ENCODE results near the gene ERMAP.

Gene ERMAP

DNA sequence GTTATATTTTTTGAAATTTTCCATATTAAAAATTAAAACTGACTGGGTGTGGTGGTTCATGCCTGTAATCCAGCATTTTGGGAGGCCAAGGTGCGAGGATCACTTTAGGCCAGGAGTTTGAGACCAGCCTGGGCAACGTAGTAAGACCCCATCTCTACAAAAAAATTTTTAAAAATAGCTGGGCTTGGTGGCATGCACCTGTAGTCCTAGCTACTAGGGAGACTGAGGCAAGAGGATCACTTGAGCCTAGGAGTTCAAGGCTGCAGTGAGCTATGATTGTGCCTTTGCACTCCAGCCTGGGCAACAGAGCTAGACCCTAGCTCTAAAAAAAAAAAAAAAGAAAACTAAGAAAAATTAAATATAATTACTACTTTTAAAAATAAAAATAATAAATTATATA is 4.8 kb downstream of the ERMAP start:
- H3K4me3 ChIP-seq (replicated peaks; ENCODE audit: low read depth, low read length): no peak overlapping the region
- DNase-seq (ENCODE audit: low read depth): no peak
- TF ChIP-seq CTCF (IDR thresholded peaks at IDR 0.05; ENCODE audit: low read length, missing control alignments): no peak

- no peak for TF ChIP-seq CTCF (IDR thresholded peaks at IDR 0.05; ENCODE audit: low read length, missing control alignments)
- peak; percentile 55 for DNase-seq (ENCODE audit: low read depth)
Observed at GRCh38 chr1:42822800-42823392, 6.0 kb downstream of the ERMAP start.

GRCh38 chr1:42824481-42825035 is 7.6 kb downstream of the ERMAP start:
- no peak for TF ChIP-seq CTCF (IDR thresholded peaks at IDR 0.05; ENCODE audit: low read length, missing control alignments)
- no peak for DNase-seq (ENCODE audit: low read depth)
- H3K4me3 ChIP-seq (replicated peaks; ENCODE audit: low read depth, low read length): no peak overlapping the region

More at GRCh38 chr1:42822800-42823392, 6.0 kb downstream of the ERMAP start:
- H3K4me3 ChIP-seq (replicated peaks; ENCODE audit: low read depth, low read length): no peak overlapping the region

- no peak for TF ChIP-seq CTCF (IDR thresholded peaks at IDR 0.05; ENCODE audit: low read length, missing control alignments)
- no peak for DNase-seq (ENCODE audit: low read depth)
- no peak overlapping the region for H3K4me3 ChIP-seq (replicated peaks; ENCODE audit: low read depth, low read length)
Observed at GRCh38 chr1:42825036-42825851, 8.3 kb downstream of the ERMAP start.

DNA sequence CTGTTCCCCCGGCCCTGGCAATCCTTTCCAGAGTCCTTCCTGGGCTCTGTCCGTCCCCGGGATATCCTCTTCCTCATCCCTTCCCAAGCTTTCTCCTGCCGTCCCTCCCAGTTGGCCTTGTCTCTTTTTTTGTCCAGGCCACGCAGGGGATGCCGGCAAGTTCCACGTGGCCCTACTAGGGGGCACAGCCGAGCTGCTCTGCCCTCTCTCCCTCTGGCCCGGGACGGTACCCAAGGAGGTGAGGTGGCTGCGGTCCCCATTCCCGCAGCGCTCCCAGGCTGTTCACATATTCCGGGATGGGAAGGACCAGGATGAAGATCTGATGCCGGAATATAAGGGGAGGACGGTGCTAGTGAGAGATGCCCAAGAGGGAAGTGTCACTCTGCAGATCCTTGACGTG is 13.7 kb downstream of the ERMAP start:
- no peak for DNase-seq (ENCODE audit: low read depth)
- TF ChIP-seq CTCF (IDR thresholded peaks at IDR 0.05; ENCODE audit: low read length, missing control alignments): no peak
- no peak overlapping the region for H3K4me3 ChIP-seq (replicated peaks; ENCODE audit: low read depth, low read length)

GRCh38 chr1:42831273-42831672 is 14.4 kb downstream of the ERMAP start:
- no peak for TF ChIP-seq CTCF (IDR thresholded peaks at IDR 0.05; ENCODE audit: low read length, missing control alignments)
- no peak for DNase-seq (ENCODE audit: low read depth)
- H3K4me3 ChIP-seq (replicated peaks; ENCODE audit: low read depth, low read length): no peak overlapping the region
